ENCODE results near the gene SKAP1. TPM values are rescaled to one million over a fixed set of nuclear protein-coding genes. Genes with fewer than 3 reads are reported as not detected.

SKAP1 gene
- total and polyA plus RNA-seq, 2 of the 13 experiments (the other 11 are each of a cell fraction or from before 2014, with no cell fraction given): 0.21 TPM; not detected in 1

- CTCF ChIA-PET (ENCODE audit: low intra/inter-chr PET ratio, low total read pairs): no interaction called here
- Histone ChIP-seq H3K4me1 (ENCODE audit: insufficient read depth, low read length) (no peaks in the 10 kb centered on the region), H3K36me3 (replicated peaks in 1 of 2; ENCODE audit: control insufficient read depth in 1 of 2, insufficient read depth in 2 of 2, low read length in 2 of 2) (no peaks in the 10 kb centered on the region), H3K9me3 (ENCODE audit: low read length) (no peaks in the 10 kb centered on the region), H2AFZ (ENCODE audit: low read length) (no peak overlapping the region), H3K27ac (ENCODE audit: extremely low read length, insufficient read depth, low read length) (no peak overlapping the region), H3K79me2 (ENCODE audit: insufficient read depth, low read length) (no peaks in the 10 kb centered on the region), H3K27me3 (ENCODE audit: control insufficient read depth in 1 of 2, insufficient read depth in 2 of 2, low read length in 2 of 2) (no peaks in the 10 kb centered on the region), H3K4me3 (replicated peaks in 1 of 3; ENCODE audit: insufficient read depth in 1 of 3, low read depth in 2 of 3, low read length in 3 of 3) (no peak overlapping the region), H3K4me2 (ENCODE audit: low read depth, low read length) (no peak overlapping the region), H4K20me1 (ENCODE audit: insufficient read depth, low read length) (no peaks in the 10 kb centered on the region), H3K9ac (ENCODE audit: insufficient read depth, low read depth, low read length) (no peak overlapping the region)
- TF ChIP-seq ARNTL (CRISPR knock-in tag; IDR thresholded peaks at IDR 0.05) (no peak), YY1 (IDR thresholded peaks at IDR 0.05; ENCODE audit: insufficient read depth, insufficient replicate concordance, low read depth, low read length) (no peak), NPAS2 (CRISPR knock-in tag; IDR thresholded peaks at IDR 0.05; ENCODE audit: borderline replicate concordance) (no peak), GATA4 (IDR thresholded peaks at IDR 0.05; ENCODE audit: borderline replicate concordance, low read depth) (no peak), SRSF4 (IDR thresholded peaks at IDR 0.05; ENCODE audit: low read depth, low read length, poor library complexity, severe bottlenecking) (no peak), SMAD1 (CRISPR knock-in tag; IDR thresholded peaks at IDR 0.05; ENCODE audit: borderline replicate concordance, low read depth) (no peak), MTERF4 (CRISPR knock-in tag; IDR thresholded peaks at IDR 0.05) (no peak), NCOA2 (CRISPR knock-in tag; IDR thresholded peaks at IDR 0.05) (no peak), NR2F6 (IDR thresholded peaks at IDR 0.05) (no peak), NR2F6 (CRISPR knock-in tag; IDR thresholded peaks at IDR 0.05) (no peak)
- no peak for DNase-seq (ENCODE audit: low spot score)
- in situ Hi-C loops (cut with HindIII; ENCODE audit: extremely low pct_ligation_motif_present, low pct_unique_long_range_greater_than_20kb): no loop called here
- FAIRE-seq: no peak
- BruUV-seq (replicated peaks): no TSS peak
- no peak for ATAC-seq
- intact Hi-C loops (cut with micrococcal nuclease; ENCODE audit: unreplicated experiment): no loop called here
- POLR2A ChIA-PET: no interaction called here
Measured at GRCh38 chr17:48348352-48348751, 81.7 kb downstream of the SKAP1 start.

GRCh38 chr17:48347177-48347576 lies 82.8 kb downstream of the SKAP1 start:
- Histone ChIP-seq H3K4me1 (ENCODE audit: insufficient read depth, low read length) (no peaks in the 10 kb centered on the region), H3K27me3 (ENCODE audit: control insufficient read depth in 1 of 2, insufficient read depth in 2 of 2, low read length in 2 of 2) (no peaks in the 10 kb centered on the region), H3K36me3 (replicated peaks in 1 of 2; ENCODE audit: control insufficient read depth in 1 of 2, insufficient read depth in 2 of 2, low read length in 2 of 2) (no peaks in the 10 kb centered on the region), H3K79me2 (ENCODE audit: insufficient read depth, low read length) (no peaks in the 10 kb centered on the region), H3K9ac (ENCODE audit: insufficient read depth, low read depth, low read length) (no peak overlapping the region), H3K4me3 (replicated peaks in 1 of 3; ENCODE audit: insufficient read depth in 1 of 3, low read depth in 2 of 3, low read length in 3 of 3) (no peak overlapping the region), H4K20me1 (ENCODE audit: insufficient read depth, low read length) (no peaks in the 10 kb centered on the region), H3K4me2 (ENCODE audit: low read depth, low read length) (no peak overlapping the region), H3K9me3 (ENCODE audit: low read length) (no peaks in the 10 kb centered on the region), H3K27ac (ENCODE audit: extremely low read length, insufficient read depth, low read length) (no peak overlapping the region), H2AFZ (ENCODE audit: low read length) (no peak overlapping the region)
- in situ Hi-C loops (cut with HindIII; ENCODE audit: extremely low pct_ligation_motif_present, low pct_unique_long_range_greater_than_20kb) (no loop called here), intact Hi-C loops (cut with micrococcal nuclease; ENCODE audit: unreplicated experiment) (no loop called here)
- no peak for FAIRE-seq
- CTCF ChIA-PET (ENCODE audit: low intra/inter-chr PET ratio, low total read pairs): no interaction called here
- POLR2A ChIA-PET: no interaction called here
- no TSS peak for BruUV-seq (replicated peaks)
- ATAC-seq: no peak
- TF ChIP-seq PLSCR1 (CRISPR knock-in tag; IDR thresholded peaks at IDR 0.05; ENCODE audit: borderline replicate concordance) (no peak), NR1H2 (CRISPR knock-in tag; IDR thresholded peaks at IDR 0.05; ENCODE audit: borderline replicate concordance, low read depth) (no peak), TBX3 (IDR thresholded peaks at IDR 0.05; ENCODE audit: borderline replicate concordance) (no peak), ZNF34 (CRISPR knock-in tag; IDR thresholded peaks at IDR 0.05; ENCODE audit: borderline replicate concordance) (no peak), KDM5A (IDR thresholded peaks at IDR 0.05; ENCODE audit: borderline replicate concordance, low read length) (no peak), MLX (CRISPR knock-in tag; IDR thresholded peaks at IDR 0.05) (no peak), ARID2 (CRISPR knock-in tag; IDR thresholded peaks at IDR 0.05; ENCODE audit: borderline replicate concordance) (no peak), ZBTB3 (CRISPR knock-in tag; IDR thresholded peaks at IDR 0.05; ENCODE audit: borderline replicate concordance, low read depth) (no peak)
- DNase-seq (ENCODE audit: low spot score): no peak

All from HepG2 (cell line).